GM23338 (cell line): ENCODE data around the gene HOXA3. TPM values are rescaled to one million over a fixed set of nuclear protein-coding genes. Genes with fewer than 3 reads are reported as not detected.

Source experiments
- ATAC-seq: fragments of 200-7000 bp; cut with Tn5 transposase; 3 replicates; pipeline ENCODE4 v1.9.1; 2020
- DNase-seq: peaks from one replicate; pipeline ENCODE4 v3.0.0-alpha.2; 2015; ENCODE audit warnings: low spot score
- H2AFZ ChIP-seq: fragments of 200-600 bp; sonication (generic); 2 replicates; pipeline ENCODE4 v1.8.0; 2016; ENCODE audit warnings: antibody characterized with exemption, mild to moderate bottlenecking, moderate library complexity
- H3F3A ChIP-seq: fragments of 200-600 bp; sonication (generic); replicated peaks from 2 replicates; pipeline ENCODE4 v1.8.0; 2017; ENCODE audit warnings: antibody characterized with exemption, mixed run types, low read depth
- H3K27ac ChIP-seq: fragments of 200-600 bp; sonication (generic); 2 replicates; pipeline ENCODE4 v1.6.1; 2016; ENCODE audit warnings: low read depth
- H3K27me3 ChIP-seq: fragments of 200-600 bp; sonication (generic); 2 replicates; pipeline ENCODE4 v1.8.0; 2016; ENCODE audit warnings: mild to moderate bottlenecking, mixed run types, moderate library complexity; ENCODE audit not compliant: insufficient read depth
- H3K36me3 ChIP-seq: fragments of 200-600 bp; sonication (generic); 2 replicates; pipeline ENCODE4 v1.8.0; 2016; ENCODE audit warnings: mild to moderate bottlenecking; ENCODE audit not compliant: insufficient read depth
- H3K4me1 ChIP-seq: fragments of 200-600 bp; sonication (generic); 2 replicates; pipeline ENCODE4 v1.8.0; 2016; ENCODE audit warnings: mild to moderate bottlenecking, moderate library complexity; ENCODE audit not compliant: insufficient read depth
- H3K4me2 ChIP-seq: fragments of 200-600 bp; sonication (generic); 2 replicates; pipeline ENCODE4 v1.7.1; 2017; ENCODE audit warnings: mixed run types
- H3K4me3 ChIP-seq: fragments of 200-600 bp; sonication (generic); 2 replicates; pipeline ENCODE4 v1.6.1; 2016; ENCODE audit warnings: mixed run types
- H3K79me2 ChIP-seq: fragments of 200-600 bp; sonication (generic); replicated peaks from 2 replicates; pipeline ENCODE4 v1.8.0; 2017; ENCODE audit warnings: mild to moderate bottlenecking; ENCODE audit not compliant: insufficient read depth
- H3K9me2 ChIP-seq: fragments of 200-600 bp; sonication (generic); 2 replicates; pipeline ENCODE4 v1.8.0; 2017; ENCODE audit not compliant: insufficient read depth
- H4K20me1 ChIP-seq: fragments of 200-600 bp; sonication (generic); replicated peaks from 2 replicates; pipeline ENCODE4 v1.8.0; 2017; ENCODE audit warnings: mild to moderate bottlenecking; ENCODE audit not compliant: insufficient read depth
- H3K27ac Mint-ChIP-seq: 2 replicates; pipeline ENCODE4 v1.8.0; 2020; ENCODE audit warnings: inconsistent platforms, mild to moderate bottlenecking, moderate library complexity, mixed read lengths
- H3K27me3 Mint-ChIP-seq: 3 replicates; pipeline ENCODE4 v1.8.0; 2022; ENCODE audit warnings: low read depth, mild to moderate bottlenecking, moderate library complexity, mixed read lengths, inconsistent platforms; ENCODE audit not compliant: insufficient read depth, poor library complexity
- H3K36me3 Mint-ChIP-seq: 3 replicates; pipeline ENCODE4 v1.8.0; 2021; ENCODE audit warnings: low read depth, mild to moderate bottlenecking, inconsistent platforms, moderate library complexity, mixed read lengths
- H3K4me1 Mint-ChIP-seq: 3 replicates; pipeline ENCODE4 v1.8.0; 2020; ENCODE audit warnings: mild to moderate bottlenecking, inconsistent platforms, mixed read lengths
- H3K4me3 Mint-ChIP-seq: 3 replicates; pipeline ENCODE4 v1.8.0; 2021; ENCODE audit warnings: moderate library complexity, mild to moderate bottlenecking, inconsistent platforms, mixed read lengths
- H3K9me3 Mint-ChIP-seq: 3 replicates; pipeline ENCODE4 v1.8.0; 2020; ENCODE audit warnings: moderate library complexity, mild to moderate bottlenecking, inconsistent platforms, mixed read lengths
- EZH2 ChIP-seq: fragments of 200-600 bp; sonication (generic); IDR thresholded peaks from one replicate; pipeline ENCODE4 v1.8.0; 2017; ENCODE audit warnings: antibody characterized with exemption, mild to moderate bottlenecking, low read depth; ENCODE audit not compliant: unreplicated experiment
- EZH2phosphoT487 ChIP-seq: fragments of 200-600 bp; sonication (generic); IDR thresholded peaks from one replicate; pipeline ENCODE4 v1.8.1; 2018; ENCODE audit warnings: antibody characterized with exemption; ENCODE audit not compliant: unreplicated experiment
- POLR2AphosphoS5 ChIP-seq: IDR thresholded peaks from 2 replicates; pipeline ENCODE4 v1.6.1; 2016; ENCODE audit warnings: antibody characterized with exemption, low read depth
- ZNF462 ChIP-seq: fragments of 250-450 bp; sonication (Bioruptor Pico); IDR thresholded peaks from 2 replicates; pipeline ENCODE4 v1.5.0; 2020; ENCODE audit warnings: mild to moderate bottlenecking, moderate library complexity
- polyA plus RNA-seq: library from polyadenylated mRNA; unstranded; fragments of >200 nt; fragmentation: Nextera tagmentation; extraction: Ambion mirVana; gene quantifications from 2 replicates; pipeline ENCODE4 v1.2.1, GENCODE V29; 2016
- total RNA-seq: library from RNA; depleted of rRNA; stranded (reverse); fragments of >200 nt; shearing (Covaris generic); gene quantifications from 2 replicates; pipeline ENCODE4 v1.2.3, GENCODE V29; 2014

Gene HOXA3
- total and polyA plus RNA-seq, 2 experiments from 2014 or later: not detected

DNA sequence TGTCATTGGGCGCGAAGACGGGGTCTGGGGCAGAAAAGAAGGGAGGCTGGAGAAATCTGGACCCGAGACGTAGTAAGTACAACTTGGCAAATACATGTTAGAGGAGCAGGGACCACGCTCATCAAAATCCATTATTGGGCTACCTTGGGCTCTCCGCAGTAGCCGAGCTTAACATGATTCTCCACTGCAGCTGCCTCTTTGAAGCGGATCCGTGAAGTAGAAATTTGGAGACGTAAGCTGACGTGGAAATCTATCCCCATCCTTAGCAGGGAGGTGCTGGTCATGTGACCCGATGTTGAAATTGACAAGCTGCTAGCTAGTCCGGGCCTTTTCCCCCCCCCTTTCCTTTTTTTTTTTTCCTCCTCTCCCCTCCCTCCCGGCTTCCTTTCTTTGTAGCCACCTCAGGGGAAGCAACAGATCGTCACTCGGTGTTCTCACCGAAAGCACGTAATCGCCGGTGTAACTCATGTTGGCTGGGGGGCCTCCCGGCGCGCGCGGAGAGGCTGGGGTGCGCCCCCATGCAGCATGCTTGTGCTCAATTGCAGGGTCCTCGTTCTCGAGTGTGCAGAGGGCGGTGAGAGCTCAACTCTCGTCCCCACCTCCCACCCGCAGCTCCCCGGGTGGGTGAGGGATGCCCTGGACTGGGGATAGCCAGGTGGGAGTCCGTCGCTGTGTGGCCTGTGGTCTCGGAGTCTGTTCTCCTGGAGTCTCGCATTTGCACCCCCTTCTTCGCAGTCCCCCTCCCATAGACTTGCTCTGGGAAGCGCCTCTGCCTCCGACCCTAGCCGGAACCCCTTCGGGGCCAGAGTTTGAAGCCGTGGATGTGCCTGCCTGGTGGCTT lies 32.9 kb upstream of the HOXA3 start, which contains the start of gene HOXA11:
HOXA11 (minus strand) TSS at position 220 of the 841 bp plus-strand sequence; CDS start at position 132, 88 bp downstream.
- no peaks in the 10 kb centered on the region for H3K36me3 ChIP-seq
- H3K36me3 Mint-ChIP-seq: no peaks in the 10 kb centered on the region
- no peak within 1 kb of the TSS for H3K27ac Mint-ChIP-seq
- H2AFZ ChIP-seq: no peak within 1 kb of the TSS
- no peak for ATAC-seq
- no peaks in the 10 kb centered on the region for H3K9me2 ChIP-seq
- DNase-seq: no peak
- H3F3A ChIP-seq: peaks cover 61% of the 10 kb centered on the region
- H3K9me3 Mint-ChIP-seq: peaks cover 4% of the 10 kb centered on the region; the same call in 2 of the 3 replicates
- peaks cover 100% of the 10 kb centered on the region for H3K27me3 Mint-ChIP-seq
- no peak within 1 kb of the TSS for H3K27ac ChIP-seq
- peak within 1 kb of the TSS; percentile 32; the same call in 2 of the 3 replicates for H3K4me3 Mint-ChIP-seq
- H3K4me2 ChIP-seq: peak within 1 kb of the TSS; percentile 72
- no peak for TF ChIP-seq POLR2AphosphoS5
- peak; percentile 54 for TF ChIP-seq EZH2phosphoT487
- no peak for TF ChIP-seq ZNF462 (CRISPR knock-in tag)
- TF ChIP-seq EZH2: peak; percentile 81
- H3K27me3 ChIP-seq: peaks cover 100% of the 10 kb centered on the region
- peaks cover 40% of the 10 kb centered on the region for H3K4me1 Mint-ChIP-seq
- peaks cover 70% of the 10 kb centered on the region for H3K4me1 ChIP-seq
- no peaks in the 10 kb centered on the region for H3K79me2 ChIP-seq
- peak within 1 kb of the TSS; percentile 44; the same call in 1 of the 2 replicates for H3K4me3 ChIP-seq
- H4K20me1 ChIP-seq: peaks cover 58% of the 10 kb centered on the region
